ENCODE data around the gene PRKCA.

- TF ChIP-seq, protein P1, sequence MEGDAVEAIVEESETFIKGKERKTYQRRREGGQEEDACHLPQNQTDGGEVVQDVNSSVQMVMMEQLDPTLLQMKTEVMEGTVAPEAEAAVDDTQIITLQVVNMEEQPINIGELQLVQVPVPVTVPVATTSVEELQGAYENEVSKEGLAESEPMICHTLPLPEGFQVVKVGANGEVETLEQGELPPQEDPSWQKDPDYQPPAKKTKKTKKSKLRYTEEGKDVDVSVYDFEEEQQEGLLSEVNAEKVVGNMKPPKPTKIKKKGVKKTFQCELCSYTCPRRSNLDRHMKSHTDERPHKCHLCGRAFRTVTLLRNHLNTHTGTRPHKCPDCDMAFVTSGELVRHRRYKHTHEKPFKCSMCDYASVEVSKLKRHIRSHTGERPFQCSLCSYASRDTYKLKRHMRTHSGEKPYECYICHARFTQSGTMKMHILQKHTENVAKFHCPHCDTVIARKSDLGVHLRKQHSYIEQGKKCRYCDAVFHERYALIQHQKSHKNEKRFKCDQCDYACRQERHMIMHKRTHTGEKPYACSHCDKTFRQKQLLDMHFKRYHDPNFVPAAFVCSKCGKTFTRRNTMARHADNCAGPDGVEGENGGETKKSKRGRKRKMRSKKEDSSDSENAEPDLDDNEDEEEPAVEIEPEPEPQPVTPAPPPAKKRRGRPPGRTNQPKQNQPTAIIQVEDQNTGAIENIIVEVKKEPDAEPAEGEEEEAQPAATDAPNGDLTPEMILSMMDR (IDR thresholded peaks at IDR 0.05; ENCODE audit: low read depth, low read length): no peak
- TF ChIP-seq EZH2phosphoT487 (IDR thresholded peaks at IDR 0.05; ENCODE audit: low read depth): no peak
Observed at GRCh38 chr17:66344473-66344872, 42.1 kb downstream of the PRKCA start.
